Stimulated activated CD4-positive, alpha-beta T cell treated with anti-CD3 and anti-CD28 coated beads, Interleukin-2, amount 100 ng/mL, for 24 hours (primary cell): Measurements from ENCODE around the gene HNRNPUL2.
"Not testable (repeated sequence)": the region's sequence is repeated elsewhere in the genome, so short reads cannot be mapped to it uniquely, and the experiment has no call there.

ENCODE experiments used
- DNase-seq, 2 donors: peaks; one replicate each; pipeline ENCODE4 v3.0.0-alpha.2; 2020

Gene HNRNPUL2

DNA sequence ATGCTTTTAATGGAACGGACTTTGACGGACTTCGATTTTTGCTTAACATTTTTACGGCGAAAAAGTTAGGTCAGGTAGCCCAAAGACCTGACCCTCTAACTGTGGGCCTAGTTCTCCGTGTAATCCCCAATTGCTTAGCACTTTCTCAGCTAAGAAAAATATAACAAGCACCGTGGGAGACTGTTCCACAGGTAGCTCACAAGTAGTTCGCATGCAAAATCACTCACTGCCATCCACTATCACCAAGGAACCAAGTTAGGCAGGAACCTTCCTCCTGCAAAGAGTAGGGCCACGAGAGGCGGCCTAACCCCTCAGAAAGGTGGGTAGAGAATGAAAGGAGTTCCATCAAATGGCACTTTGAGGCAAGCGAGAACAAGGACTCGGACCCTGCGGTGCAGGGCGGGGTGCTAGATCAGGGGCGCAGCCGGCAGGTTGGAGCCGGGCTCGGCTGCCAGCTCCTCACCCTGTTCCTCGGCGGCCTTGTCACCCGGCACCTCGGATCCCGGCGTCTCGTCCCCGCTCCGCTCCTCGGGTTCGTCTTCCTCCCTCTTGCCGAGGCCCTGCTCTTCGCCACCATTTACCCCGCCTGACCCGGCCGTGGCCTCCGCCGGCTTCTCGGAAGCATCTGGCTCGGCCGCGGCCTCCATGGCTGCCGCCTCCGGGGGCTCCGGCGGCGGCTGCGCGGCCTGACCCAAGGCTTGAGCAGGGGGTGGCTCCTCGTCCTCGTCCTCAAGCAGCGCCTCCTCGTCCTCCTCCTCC is 922 bp downstream of the HNRNPUL2 start:
- peak; percentile 37 to 42 for DNase-seq

DNA sequence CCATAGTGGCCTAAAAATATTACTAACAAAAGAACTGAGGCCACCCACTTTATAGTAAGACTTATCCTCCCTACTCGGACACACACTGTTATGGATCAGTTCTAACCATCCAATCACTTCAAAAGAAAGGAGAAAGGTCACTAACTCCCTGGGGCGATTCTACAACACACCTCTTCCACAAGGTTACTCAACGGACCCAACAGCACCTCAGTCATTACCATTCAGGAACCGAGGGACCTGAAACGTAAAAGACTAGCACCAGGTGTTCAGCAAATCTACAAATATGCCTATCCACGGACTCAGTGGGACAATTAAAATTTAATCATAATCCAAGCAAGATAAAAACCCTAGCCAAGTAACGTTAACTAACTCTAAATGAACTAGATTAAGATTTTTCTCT is 1.6 kb downstream of the HNRNPUL2 start:
- no peak for DNase-seq

DNA sequence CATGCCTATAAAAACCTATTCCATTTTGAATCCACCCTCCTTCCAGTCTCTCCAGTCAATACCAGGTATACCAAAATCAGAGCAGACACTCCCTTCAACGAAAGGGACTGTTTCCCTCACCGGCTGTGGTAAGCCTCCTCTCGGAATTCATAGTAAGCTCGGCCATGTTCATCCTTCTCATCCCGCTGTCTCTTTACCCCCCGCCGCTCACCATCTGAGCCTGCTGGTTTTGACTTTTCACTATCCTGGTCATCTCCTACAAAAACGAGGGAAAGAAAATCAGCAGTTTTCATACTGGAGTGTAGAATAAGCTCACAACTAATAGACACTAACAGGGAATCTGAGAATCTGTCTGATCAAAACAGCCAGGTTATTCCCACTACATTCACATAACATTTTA is 3.1 kb downstream of the HNRNPUL2 start:
- DNase-seq, result no peak

DNA sequence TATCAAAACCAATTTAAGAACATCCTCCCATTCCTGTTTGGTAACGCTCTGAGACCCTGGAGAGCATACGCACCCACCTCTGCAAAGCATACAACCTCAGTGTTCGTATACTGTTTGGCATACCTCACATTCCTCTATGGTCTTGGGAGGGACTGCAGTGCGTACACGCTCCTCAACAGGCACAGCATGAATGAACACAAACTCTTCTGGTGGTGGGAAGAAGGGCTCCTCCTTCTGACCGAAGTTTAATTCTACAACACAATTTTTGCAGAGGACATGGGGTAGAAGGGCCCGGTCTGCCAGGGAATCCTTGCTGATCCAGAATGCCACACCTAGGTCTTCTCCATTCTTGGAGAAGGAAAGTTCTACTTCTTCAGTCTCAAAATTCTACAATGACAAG is 5.3 kb downstream of the HNRNPUL2 start:
- no peak for DNase-seq

DNA sequence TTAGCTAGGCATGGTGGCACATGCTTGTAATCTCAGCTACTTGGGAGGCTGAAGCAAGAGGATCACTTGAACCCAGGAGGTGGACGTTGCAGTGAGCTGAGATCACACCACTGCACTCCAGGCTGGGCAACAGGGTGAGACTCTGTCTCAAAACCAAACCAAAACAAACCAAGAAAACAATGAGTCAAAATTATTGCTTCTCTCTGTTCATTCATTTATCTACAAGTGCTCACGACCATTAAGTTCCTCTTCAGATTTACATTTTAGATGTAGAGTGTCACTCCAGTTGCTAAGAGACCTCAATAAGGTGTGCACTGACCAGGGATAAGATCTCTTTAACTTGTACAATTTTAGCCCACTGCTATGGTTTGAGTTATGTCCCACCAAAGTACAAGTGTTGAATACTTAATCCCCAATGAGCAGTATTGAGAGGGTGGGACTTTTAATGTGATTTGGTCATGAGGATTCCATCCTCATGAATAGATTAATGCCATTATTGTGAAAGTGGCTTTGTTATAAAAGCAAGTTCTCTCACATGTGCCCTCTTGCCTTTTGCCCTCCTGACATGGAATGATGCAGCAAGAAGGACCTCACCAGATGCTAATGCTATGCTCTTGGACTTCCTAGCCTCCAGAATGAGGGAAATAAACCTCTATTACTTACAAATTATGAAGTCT is 7.8 kb downstream of the HNRNPUL2 start:
- no peak for DNase-seq

DNA sequence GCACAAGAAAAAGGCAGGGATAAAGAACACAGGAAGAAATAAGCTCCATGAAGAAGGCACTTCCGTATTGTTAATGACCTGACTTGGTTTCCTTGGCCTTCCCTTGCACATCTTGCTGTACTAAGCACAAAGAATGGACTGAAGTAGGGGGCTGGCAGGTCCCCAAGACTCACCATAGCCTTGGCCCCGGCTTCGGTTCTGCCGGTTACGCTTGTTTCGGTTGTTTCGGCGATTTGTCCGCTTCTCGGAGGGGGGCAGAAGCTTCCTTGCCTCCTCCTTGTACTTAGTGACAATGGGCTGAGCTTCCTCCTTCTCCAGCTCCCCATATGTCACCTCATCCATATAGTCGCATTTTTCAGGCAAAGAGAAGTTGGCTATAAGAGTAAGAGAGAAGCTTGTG is 10.4 kb downstream of the HNRNPUL2 start:
- DNase-seq, result no peak

DNA sequence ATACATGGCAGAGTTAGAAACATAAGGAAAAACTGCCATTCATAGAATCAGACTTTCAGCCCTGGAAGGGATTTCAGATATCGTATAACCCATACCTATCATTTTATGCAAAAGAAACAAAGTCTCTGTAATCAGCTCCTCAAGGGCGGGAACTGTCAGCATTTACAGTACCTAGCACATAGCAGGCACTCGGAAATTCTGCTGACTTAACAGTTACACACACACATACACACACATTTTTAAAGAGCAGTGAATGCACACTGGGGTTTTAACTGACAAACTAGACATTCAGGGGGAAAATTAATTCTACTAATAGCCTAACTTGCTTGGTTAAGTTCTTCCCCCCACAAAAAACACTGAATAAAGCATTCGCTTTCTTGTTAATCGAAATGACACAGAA is 11.1 kb downstream of the HNRNPUL2 start:
- no peak for DNase-seq

DNA sequence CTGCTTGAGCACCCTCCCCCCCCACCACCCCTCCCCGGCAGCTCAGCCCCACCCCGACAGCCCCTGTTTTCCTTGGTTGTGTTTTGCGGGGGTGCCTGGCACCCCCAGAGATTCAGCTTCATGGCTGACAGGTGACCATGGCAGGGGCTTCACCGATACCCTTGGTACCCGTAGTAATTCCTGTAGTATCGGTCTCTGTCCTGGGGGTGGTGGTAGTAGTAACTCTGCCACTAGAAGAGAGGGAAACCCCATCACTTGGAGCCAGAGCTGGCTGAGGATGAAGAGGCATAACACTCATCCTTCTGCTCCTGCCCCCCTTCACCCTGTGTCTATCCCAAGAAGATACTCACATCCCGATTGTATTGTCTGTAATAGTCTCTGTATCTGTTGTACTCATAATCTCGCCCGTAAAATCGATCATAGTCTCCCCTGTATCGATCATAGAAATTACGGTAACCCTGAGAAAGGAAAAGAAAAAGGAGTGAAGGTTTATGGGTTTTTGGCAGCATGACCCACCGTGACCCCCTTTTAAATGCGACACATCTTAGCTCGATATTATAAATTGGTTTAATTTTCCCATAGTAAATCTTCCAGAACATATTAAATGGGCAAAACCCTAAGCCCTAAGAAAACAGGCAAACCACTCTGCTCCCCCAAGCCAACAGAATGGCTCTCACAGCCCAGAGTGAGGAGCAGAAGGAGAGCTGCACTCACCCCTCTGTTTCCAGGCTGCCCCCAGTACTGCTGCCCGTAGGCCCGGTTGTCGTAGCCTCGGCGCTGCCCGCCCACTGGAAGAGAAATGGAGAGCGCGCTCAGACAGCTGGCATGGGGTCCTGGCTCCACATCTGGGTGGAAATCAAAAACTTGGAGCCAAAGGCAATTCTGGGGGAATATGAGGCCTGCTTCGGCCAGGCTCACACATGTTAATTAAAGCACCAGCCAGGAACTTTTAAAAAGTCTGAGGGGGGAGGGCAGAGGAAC is 11.8 kb downstream of the HNRNPUL2 start:
- no peak for DNase-seq

DNA sequence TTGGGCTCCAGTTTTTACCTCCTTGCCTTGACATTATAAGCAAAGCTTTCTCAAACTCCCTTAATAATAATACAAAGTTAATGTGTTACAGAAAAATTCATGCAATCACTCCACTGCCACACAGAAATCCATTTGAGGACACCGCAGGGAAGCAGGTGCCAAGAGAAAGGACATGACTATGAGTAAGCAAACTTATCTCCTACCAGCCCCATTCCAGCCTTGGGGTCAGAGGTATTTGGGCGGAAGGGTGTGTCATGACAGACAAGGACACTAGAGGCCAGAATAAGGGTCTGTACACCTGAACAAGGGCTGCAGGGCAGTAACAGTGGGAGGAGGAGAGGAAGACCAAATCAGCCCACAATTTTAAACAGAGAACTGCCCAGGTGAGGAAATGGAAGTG is 13.9 kb downstream of the HNRNPUL2 start:
- DNase-seq, result no peak

DNA sequence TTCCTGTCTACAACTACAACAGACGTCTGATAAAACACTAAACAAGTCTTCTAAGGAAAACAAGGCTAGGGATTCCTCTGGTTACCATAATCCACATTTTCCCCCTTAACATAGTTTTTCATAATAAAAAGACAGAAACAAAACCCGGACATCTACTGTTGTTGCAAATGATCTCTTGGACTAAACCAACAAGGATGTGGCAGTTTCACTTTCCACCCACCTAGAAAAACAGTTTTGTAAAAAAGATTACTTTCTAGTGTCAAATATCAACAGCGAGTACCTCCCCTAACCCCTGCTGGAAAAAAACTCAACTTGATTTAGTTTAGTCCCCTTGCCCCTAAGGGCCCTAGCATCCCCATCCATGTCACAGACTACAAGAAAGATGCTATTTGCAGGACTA is 14.4 kb downstream of the HNRNPUL2 start:
- no peak for DNase-seq

DNA sequence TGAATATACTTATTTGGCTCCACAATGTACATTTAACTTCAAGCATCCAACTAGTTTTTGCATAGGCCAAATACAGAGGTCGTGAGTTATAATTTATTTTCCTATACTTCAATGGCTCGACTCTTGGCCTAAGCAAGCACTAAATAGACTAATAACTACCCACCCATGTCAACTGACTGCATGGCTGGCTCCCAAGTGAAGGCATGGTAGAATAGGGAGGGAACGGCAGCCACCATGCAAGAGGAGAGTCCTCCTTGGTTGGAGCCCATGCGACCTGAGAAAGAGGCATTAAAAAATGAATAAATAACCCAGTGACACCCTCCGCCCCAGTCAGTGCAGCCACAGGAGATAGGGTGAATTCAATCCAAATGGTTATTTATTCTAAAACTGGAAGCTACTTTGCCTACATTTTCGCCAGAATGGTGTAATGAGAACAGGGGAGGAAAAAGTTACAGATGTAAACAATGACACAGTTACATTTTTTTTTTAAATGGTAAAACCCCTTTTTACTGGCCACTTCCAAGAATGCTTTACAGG is 14.9 kb downstream of the HNRNPUL2 start:
- no peak for DNase-seq

DNA sequence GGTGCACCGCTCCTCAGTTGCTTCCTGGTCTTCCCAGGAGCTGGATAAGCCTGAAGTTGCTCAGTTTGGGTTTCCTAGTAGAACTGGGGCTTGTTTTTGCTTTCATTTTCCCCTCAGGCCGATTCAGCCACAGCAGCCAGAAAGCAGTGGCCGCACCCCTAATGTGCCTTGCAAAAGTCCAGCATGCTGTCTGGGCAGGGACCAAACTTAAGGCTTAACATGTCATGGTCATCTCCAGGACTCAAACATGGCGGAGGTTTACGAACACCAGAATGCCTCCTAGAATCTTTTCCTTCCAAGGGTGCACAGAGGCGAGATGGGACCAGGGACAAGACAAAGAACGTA is 17.3 kb downstream of the HNRNPUL2 start:
- DNase-seq, result peak; percentile 21 to 47

DNA sequence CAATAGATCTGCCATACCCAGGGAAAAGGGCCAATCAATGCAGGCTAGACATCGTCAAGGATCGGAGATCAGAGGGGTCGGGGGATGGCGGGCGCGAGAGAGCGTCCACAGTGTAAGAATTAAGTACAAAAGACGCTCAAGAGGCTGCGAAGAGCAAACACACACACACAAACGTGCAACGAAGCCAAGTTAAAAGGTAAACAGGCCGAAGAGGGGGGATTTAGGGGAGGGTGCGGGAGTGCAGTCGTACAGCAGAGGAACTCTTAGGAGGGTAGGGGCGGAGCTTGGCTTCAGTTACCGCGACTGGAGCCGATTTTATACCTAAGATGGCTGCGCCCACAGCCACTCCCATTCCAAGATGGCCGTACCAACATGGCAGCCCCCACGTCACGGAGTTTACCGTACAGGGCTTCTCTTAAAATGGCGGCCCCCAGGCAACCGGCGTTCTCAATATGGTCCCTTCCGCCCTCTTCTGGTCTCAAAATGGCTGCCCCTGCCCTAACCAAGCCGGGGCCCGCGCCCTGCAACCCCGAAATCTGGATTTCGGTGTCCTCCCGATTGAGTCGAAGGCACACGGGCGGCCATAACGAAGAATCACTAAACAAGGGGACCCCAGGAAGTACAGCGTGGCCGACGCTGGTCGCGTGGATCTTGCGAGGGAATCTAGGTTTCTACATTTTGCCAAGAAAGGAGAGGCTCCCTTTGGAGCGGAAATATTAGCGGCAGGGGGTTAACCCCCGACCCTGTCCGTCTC is 17.8 kb downstream of the HNRNPUL2 start:
- peak; percentile 94 to 95 for DNase-seq

DNA sequence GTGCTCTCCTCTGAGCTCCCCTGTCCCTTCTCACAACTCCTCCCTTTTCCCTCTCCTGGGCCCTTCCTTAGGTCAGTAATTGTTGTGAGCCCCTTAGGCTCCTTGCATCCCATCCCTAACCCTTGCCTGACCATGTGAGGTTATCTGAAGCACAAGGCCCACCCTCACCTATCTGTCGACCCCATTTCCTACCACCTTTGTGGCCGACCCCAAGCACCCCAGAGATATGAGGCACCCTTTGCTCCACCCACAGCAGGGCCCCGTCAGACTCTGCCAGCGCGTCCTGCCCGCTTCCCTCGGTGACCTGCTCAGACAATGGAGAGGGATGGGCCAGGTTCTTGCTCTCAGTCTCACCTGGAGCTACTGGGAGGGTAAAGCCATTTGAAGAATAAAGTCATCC is 18.5 kb downstream of the HNRNPUL2 start:
- peak; percentile 49 to 55 for DNase-seq

DNA sequence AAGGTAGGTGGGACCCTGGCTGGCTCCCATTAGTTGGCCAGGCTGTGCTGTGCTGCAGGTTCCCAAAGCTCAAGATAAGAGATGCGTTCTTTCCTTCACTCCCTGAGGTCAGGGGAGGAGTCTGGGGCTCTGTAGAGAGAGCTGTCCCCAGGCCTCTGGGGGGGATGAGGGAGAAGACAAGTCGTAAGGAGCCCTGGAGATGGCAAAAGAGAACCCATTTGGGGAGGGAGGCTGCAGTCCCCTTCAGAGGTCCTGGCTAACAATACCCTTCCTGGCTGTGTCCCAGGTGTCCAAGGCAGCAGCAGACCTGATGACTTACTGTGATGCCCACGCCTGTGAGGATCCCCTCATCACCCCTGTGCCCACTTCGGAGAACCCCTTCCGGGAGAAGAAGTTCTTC is 18.9 kb downstream of the HNRNPUL2 start:
- DNase-seq, result peak in 1 of 2 donors; percentile 7

DNA sequence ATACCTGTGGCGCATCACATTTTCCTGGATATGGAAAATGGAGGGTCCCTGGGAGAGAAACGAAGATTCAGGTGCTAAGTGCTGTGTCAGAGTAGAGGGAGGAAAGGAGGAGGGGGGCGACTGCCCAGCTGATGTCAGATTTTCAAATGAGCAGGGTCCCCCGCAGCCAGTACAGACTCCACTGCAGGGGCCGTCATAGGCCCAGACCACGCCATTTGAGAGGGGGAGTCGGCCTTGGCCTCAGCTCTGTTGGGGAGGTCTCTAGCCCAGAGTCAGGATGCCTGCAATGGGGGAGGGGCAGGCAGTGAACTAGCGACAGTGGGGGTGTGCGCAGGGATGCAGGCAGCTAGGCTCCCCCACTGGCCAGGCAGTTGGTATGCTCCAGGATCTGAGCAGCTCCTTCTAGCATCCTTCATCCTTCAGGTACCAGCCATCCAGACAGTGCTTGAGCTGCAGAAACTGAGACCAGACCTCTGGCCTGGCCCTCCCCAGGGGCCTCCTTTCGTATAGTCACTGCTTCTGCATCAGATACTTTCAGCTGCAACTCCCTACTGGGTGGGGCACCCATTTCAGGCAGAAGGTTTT is 19.9 kb downstream of the HNRNPUL2 start, which contains the start of the genes BSCL2 and GNG3:
Gene BSCL2 (minus strand): TSS at position 148 of the 585 bp plus-strand sequence. CDS start 229 bp downstream, outside the sequence.
Gene GNG3 (plus strand): TSS at position 400 of the 585 bp plus-strand sequence. CDS start 620 bp downstream, outside the sequence.
- DNase-seq, result peak in 1 of 2 donors; percentile 14

DNA sequence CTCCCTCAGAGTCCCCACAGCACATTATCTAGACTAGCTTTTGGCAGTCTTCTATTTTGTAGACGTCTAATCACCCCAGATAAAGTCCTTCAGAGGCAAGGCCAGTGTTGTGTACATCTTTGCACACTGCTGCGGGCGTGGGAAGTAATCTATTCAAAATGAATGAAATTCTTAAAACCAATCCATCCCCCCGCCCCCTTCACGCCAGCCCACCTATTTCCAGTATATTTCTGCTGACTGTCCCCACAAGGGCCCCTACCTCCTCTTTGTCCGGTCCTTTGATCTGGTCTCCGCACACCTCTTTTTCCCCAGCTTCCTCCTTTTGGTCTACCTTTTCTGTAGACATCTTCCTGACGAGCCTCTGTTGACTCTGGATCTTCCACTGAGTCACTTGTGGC is 20.4 kb downstream of the HNRNPUL2 start:
- no peak for DNase-seq

DNA sequence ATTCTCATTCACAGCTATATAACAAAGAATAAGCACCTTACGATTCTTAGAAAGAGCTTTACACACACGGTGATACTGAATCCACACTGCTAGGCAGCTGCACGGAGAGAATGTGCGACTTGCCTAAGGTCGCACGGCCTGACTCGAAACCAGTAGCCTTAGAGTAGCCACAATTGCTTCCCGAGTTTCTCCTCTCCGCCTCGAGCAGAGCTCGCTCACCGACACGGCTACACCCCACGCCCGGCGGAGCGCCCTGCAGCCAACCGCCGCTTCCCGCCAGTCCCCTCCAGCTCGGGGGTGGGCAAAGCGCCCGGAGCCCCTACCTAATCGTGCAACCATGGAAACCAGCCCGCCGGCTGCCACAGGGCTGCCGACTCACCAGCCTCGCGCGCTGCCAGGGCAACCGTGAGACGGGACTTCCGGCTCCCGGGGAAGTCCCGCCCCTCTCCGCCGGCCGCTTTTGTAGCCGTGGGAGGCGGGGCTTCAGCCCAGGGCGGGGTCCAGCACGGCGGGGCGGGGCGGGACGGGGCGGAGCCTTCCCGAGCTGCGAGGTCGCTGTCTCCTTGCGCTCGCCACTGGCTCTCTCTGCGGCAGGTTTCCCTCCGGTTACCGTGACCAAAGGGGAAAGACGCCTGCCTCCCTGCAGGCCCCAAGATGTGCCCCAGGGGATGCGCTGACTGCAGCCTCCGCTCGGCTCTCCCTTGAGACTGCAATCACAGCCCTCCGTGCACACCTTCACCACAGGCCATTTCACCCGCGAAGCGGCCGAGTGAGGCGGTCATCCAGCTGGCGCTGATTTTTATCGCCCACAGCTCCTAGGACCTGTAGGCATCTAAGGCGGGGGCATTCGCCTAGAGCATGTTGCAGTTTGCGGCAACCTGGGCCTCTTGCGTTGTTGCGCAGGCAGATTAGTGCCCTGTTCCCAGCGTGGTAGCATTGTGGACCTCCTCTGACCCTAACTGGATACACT is 21.1 kb downstream of the HNRNPUL2 start:
- DNase-seq, result peak; percentile 93 to 95

DNA sequence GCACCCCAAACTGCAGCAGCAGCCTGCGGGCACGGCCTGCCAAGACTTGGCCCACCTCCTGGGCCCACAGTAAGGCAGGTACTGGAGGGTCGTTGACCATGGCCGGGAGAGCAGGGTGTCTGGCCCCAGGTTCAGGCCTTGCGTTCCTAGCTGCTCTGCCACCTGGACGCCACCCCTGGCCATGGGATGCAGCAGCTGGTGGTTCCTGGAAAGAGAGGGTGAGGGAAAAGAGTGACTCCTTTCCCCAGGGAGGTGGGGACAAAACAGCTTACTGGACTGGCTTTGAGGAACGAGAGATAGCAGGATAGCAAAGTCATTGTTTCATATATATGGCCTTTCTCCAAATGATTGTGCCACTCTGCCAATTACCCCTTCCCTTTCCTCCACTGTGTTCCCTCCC is 21.8 kb downstream of the HNRNPUL2 start:
- no peak for DNase-seq

DNA sequence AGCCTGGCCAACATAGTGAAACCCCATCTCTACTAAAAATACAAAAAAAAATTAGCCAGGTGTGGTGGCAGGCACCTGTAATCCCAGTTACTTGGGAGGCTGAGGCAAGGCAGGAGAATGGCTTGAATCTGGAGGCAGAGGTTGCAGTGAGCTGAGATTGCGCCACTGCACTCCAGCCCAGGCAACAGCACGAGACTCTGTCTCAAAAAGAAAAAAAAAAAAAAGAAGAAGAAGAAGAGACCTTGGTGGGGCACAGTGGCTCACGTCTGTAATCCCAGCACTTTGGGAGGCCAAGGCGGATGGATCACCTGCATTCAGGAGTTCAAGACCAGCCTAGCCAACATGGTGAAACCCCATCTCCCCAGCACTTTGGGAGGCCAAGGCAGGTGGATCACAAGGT is 23.3 kb downstream of the HNRNPUL2 start:
- DNase-seq, result not testable (repeated sequence)
